HepG2 (cell line): ENCODE data around the gene ZBTB4. TPM values are rescaled to one million over a fixed set of nuclear protein-coding genes. Genes with fewer than 3 reads are reported as not detected.

Source experiments
- AGO1 ChIP-seq: fragments of 200-400 bp; formaldehyde crosslinking; IDR thresholded peaks from 2 replicates; pipeline ENCODE4 v1.6.1; 2017; ENCODE audit warnings: mild to moderate bottlenecking, low read depth, low read length, moderate library complexity; ENCODE audit not compliant: poor library complexity, severe bottlenecking
- GATAD2A ChIP-seq: IDR thresholded peaks from 2 replicates; pipeline ENCODE4 v1.6.1; 2016
- MIER3 ChIP-seq: IDR thresholded peaks from 2 replicates; pipeline ENCODE4 v1.6.1; 2016; ENCODE audit warnings: missing compliant biosample characterization, borderline replicate concordance
- RARA ChIP-seq: IDR thresholded peaks from 2 replicates; pipeline ENCODE4 v1.6.1; 2016; ENCODE audit warnings: missing genetic modification reagents, missing compliant biosample characterization
- SALL1 ChIP-seq: sonication (generic); formaldehyde crosslinking; IDR thresholded peaks from 2 replicates; pipeline ENCODE4 v1.8.0; 2022; ENCODE audit warnings: mild to moderate bottlenecking, missing genetic modification reagents
- ZEB1 ChIP-seq: IDR thresholded peaks from 2 replicates; pipeline ENCODE4 v1.6.1; 2012; ENCODE audit warnings: mild to moderate bottlenecking, low read depth, inconsistent platforms; ENCODE audit not compliant: insufficient replicate concordance
- ZFP82 ChIP-seq: sonication (generic); formaldehyde crosslinking; IDR thresholded peaks from 2 replicates; pipeline ENCODE4 v1.5.1; 2020; ENCODE audit warnings: mild to moderate bottlenecking, missing genetic modification reagents, borderline replicate concordance
- ZNF331 ChIP-seq: sonication (generic); formaldehyde crosslinking; IDR thresholded peaks from 2 replicates; pipeline ENCODE4 v1.4.0; 2020; ENCODE audit warnings: missing genetic modification reagents
- ZNF430 ChIP-seq: sonication (generic); formaldehyde crosslinking; IDR thresholded peaks from 2 replicates; pipeline ENCODE4 v1.9.0; 2021; ENCODE audit warnings: mild to moderate bottlenecking, missing genetic modification reagents
- ZNF441 ChIP-seq: sonication (generic); formaldehyde crosslinking; IDR thresholded peaks from 2 replicates; pipeline ENCODE4 v1.7.0; 2021; ENCODE audit warnings: missing genetic modification reagents, borderline replicate concordance
- ZNF619 ChIP-seq: sonication (generic); formaldehyde crosslinking; IDR thresholded peaks from 2 replicates; pipeline ENCODE4 v1.4.0; 2020; ENCODE audit warnings: mild to moderate bottlenecking, missing genetic modification reagents
- ZNF709 ChIP-seq: sonication (generic); formaldehyde crosslinking; IDR thresholded peaks from 2 replicates; pipeline ENCODE4 v1.5.0; 2020; ENCODE audit warnings: mild to moderate bottlenecking, missing genetic modification reagents
- ZNF777 ChIP-seq: sonication (generic); formaldehyde crosslinking; IDR thresholded peaks from 2 replicates; pipeline ENCODE4 v1.4.0; 2020; ENCODE audit warnings: missing genetic modification reagents
- polyA plus RNA-seq, 8 experiments: library from polyadenylated mRNA; depleted of rRNA in 3 of 8; stranded (reverse) in 7 of 8; unstranded in 1 of 8; fragments of >200 nt; fragmentation: Illumina TruSeq in 4 of 8; extraction: Trizol in 4 of 8; gene quantifications; 2 replicates each; pipeline versions ENCODE4 v1.2.1 to v1.2.3, GENCODE V29; 2011 to 2016; ENCODE audit warnings: low read depth in 4 of 8, missing spikeins in 1 of 8, mixed read lengths in 1 of 8; ENCODE audit not compliant: insufficient read depth in 1 of 8
- total RNA-seq, 5 experiments: library from RNA; depleted of rRNA; stranded (reverse); fragments of >200 nt; fragmentation: Illumina TruSeq; extraction: Trizol; gene quantifications; 2 replicates each; pipeline ENCODE4 v1.2.3, GENCODE V29; 2016; ENCODE audit warnings: low read depth in 1 of 5
- TF ChIP-seq, protein P1 (sequence below): sonication (generic); formaldehyde crosslinking; IDR thresholded peaks from 2 replicates; pipeline ENCODE4 v1.5.0; 2020; ENCODE audit warnings: mild to moderate bottlenecking, missing genetic modification reagents
- TF ChIP-seq, protein P2 (sequence below): sonication (generic); formaldehyde crosslinking; IDR thresholded peaks from 2 replicates; pipeline ENCODE4 v1.8.1; 2023; ENCODE audit warnings: mild to moderate bottlenecking, inconsistent platforms, moderate library complexity, missing genetic modification reagents, borderline replicate concordance
- TF ChIP-seq, protein P3 (sequence below): sonication (generic); formaldehyde crosslinking; conservative IDR thresholded peaks from 2 replicates; pipeline ENCODE4 v1.4.0; 2020; ENCODE audit warnings: mild to moderate bottlenecking, missing genetic modification reagents, moderate library complexity
- TF ChIP-seq, protein P4 (sequence below): sonication (generic); formaldehyde crosslinking; conservative IDR thresholded peaks from 2 replicates; pipeline ENCODE4 v1.4.0; 2020; ENCODE audit warnings: missing genetic modification reagents
- TF ChIP-seq, protein P5 (sequence below): IDR thresholded peaks from 2 replicates; pipeline ENCODE4 v1.6.1; 2016

Gene ZBTB4
- total and polyA plus RNA-seq, 2 of the 13 experiments (the other 11 are each of a cell fraction or from before 2014, with no cell fraction given): 4.3 to 7.4 TPM

DNA sequence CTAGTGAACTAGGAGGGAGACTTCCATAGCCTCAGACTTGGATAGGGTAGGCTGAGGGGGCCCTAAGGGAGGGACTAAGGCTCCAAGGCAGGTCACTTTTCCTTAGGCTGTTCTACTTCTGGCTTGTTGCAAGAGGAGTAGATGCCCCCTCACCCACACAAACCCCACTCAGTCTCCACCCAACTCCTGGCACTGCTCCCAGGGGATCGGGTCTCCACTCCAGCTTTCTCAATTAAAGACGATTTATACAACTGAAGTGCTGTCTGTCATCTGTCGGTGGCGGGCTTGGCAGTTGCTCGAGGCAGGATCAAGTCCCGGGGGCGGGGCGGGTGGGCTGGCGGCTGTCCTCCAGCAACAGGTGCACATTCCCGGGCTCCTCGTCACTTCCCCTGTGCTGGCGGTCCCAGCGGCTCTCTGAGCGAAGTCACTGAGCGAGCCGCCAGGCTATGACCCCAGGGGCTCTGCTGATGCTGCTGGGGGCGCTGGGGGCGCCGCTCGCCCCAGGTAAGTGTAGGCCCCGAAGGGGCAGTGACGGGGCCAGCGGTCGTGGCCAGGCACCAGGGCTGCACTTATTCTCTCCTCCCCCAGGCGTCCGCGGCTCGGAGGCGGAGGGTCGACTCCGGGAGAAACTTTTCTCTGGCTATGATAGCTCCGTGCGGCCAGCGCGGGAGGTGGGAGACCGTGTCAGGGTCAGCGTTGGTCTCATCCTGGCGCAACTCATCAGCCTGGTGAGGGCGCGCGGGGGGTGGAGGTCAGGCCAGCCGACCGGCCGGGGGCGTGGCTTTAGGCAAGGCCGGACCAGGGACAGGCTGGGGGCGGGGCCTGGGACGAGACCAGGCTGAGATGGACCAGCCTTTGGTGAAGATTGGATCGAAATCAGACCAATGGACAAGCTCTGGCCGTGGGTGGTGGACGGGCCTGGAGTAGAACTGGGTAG is 34.5 kb downstream of the ZBTB4 start, which contains the start of gene CHRNB1 (continued):
- TF ChIP-seq ZNF441 (CRISPR knock-in tag) (0 out of 2 replicates have a peak, but pooled peaks have one; percentile 14), MIER3 (CRISPR knock-in tag) (peak; percentile 20; the same call in 1 of the 2 replicates), RARA (peak; percentile 51), ZNF709 (CRISPR knock-in tag) (peak; percentile 38; the same call in 1 of the 2 replicates), GATAD2A (CRISPR knock-in tag) (peak; percentile 58), ZNF331 (CRISPR knock-in tag) (peak; percentile 33; the same call in 1 of the 2 replicates), ZEB1 (peak; percentile 83), ZNF619 (CRISPR knock-in tag) (no peak), ZNF430 (CRISPR knock-in tag) (peak; percentile 64; the same call in 1 of the 2 replicates), AGO1 (peak; percentile 72), ZFP82 (CRISPR knock-in tag) (no peak), ZNF777 (CRISPR knock-in tag) (peak; percentile 94), SALL1 (CRISPR knock-in tag) (no peak; the same call in 1 of the 2 replicates)
- TF ChIP-seq, protein P1, sequence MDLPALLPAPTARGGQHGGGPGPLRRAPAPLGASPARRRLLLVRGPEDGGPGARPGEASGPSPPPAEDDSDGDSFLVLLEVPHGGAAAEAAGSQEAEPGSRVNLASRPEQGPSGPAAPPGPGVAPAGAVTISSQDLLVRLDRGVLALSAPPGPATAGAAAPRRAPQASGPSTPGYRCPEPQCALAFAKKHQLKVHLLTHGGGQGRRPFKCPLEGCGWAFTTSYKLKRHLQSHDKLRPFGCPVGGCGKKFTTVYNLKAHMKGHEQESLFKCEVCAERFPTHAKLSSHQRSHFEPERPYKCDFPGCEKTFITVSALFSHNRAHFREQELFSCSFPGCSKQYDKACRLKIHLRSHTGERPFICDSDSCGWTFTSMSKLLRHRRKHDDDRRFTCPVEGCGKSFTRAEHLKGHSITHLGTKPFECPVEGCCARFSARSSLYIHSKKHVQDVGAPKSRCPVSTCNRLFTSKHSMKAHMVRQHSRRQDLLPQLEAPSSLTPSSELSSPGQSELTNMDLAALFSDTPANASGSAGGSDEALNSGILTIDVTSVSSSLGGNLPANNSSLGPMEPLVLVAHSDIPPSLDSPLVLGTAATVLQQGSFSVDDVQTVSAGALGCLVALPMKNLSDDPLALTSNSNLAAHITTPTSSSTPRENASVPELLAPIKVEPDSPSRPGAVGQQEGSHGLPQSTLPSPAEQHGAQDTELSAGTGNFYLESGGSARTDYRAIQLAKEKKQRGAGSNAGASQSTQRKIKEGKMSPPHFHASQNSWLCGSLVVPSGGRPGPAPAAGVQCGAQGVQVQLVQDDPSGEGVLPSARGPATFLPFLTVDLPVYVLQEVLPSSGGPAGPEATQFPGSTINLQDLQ (CRISPR knock-in tag): no peak
- TF ChIP-seq, protein P2, sequence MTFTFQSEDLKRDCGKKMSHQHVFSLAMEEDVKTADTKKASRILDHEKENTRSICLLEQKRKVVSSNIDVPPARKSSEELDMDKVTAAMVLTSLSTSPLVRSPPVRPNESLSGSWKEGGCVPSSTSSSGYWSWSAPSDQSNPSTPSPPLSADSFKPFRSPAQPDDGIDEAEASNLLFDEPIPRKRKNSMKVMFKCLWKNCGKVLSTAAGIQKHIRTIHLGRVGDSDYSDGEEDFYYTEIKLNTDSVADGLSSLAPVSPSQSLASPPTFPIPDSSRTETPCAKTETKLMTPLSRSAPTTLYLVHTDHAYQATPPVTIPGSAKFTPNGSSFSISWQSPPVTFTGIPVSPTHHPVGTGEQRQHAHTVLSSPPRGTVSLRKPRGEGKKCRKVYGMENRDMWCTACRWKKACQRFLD (CRISPR knock-in tag): 0 out of 2 replicates have a peak, but pooled peaks have one; percentile 25
- TF ChIP-seq, protein P3, sequence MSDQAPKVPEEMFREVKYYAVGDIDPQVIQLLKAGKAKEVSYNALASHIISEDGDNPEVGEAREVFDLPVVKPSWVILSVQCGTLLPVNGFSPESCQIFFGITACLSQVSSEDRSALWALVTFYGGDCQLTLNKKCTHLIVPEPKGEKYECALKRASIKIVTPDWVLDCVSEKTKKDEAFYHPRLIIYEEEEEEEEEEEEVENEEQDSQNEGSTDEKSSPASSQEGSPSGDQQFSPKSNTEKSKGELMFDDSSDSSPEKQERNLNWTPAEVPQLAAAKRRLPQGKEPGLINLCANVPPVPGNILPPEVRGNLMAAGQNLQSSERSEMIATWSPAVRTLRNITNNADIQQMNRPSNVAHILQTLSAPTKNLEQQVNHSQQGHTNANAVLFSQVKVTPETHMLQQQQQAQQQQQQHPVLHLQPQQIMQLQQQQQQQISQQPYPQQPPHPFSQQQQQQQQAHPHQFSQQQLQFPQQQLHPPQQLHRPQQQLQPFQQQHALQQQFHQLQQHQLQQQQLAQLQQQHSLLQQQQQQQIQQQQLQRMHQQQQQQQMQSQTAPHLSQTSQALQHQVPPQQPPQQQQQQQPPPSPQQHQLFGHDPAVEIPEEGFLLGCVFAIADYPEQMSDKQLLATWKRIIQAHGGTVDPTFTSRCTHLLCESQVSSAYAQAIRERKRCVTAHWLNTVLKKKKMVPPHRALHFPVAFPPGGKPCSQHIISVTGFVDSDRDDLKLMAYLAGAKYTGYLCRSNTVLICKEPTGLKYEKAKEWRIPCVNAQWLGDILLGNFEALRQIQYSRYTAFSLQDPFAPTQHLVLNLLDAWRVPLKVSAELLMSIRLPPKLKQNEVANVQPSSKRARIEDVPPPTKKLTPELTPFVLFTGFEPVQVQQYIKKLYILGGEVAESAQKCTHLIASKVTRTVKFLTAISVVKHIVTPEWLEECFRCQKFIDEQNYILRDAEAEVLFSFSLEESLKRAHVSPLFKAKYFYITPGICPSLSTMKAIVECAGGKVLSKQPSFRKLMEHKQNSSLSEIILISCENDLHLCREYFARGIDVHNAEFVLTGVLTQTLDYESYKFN (CRISPR knock-in tag): peak; percentile 66
- TF ChIP-seq, protein P4, sequence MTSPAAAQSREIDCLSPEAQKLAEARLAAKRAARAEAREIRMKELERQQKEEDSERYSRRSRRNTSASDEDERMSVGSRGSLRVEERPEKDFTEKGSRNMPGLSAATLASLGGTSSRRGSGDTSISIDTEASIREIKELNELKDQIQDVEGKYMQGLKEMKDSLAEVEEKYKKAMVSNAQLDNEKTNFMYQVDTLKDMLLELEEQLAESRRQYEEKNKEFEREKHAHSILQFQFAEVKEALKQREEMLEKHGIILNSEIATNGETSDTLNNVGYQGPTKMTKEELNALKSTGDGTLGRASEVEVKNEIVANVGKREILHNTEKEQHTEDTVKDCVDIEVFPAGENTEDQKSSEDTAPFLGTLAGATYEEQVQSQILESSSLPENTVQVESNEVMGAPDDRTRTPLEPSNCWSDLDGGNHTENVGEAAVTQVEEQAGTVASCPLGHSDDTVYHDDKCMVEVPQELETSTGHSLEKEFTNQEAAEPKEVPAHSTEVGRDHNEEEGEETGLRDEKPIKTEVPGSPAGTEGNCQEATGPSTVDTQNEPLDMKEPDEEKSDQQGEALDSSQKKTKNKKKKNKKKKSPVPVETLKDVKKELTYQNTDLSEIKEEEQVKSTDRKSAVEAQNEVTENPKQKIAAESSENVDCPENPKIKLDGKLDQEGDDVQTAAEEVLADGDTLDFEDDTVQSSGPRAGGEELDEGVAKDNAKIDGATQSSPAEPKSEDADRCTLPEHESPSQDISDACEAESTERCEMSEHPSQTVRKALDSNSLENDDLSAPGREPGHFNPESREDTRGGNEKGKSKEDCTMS: no peak
- TF ChIP-seq, protein P5, sequence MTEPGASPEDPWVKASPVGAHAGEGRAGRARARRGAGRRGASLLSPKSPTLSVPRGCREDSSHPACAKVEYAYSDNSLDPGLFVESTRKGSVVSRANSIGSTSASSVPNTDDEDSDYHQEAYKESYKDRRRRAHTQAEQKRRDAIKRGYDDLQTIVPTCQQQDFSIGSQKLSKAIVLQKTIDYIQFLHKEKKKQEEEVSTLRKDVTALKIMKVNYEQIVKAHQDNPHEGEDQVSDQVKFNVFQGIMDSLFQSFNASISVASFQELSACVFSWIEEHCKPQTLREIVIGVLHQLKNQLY (CRISPR knock-in tag): no peak
